ENCODE data around the gene STX8.
A peak's percentile ranks its signal among the peaks of the same experiment; 100 is the strongest.

Gene STX8

GRCh38 chr17:9286434-9286833 lies 289.2 kb downstream of the STX8 start:
- Mint-ChIP-seq H3K4me3 (peak overlapping the region in 1 of 3 experiments; percentile 25), H3K27me3 (ENCODE audit: low read depth) (no peaks in the 10 kb centered on the region), H3K4me1 (peaks cover 38% of the 10 kb centered on the region), H3K36me3 (ENCODE audit: low read depth) (no peaks in the 10 kb centered on the region), H3K27ac (peak overlapping the region; percentile 49 to 86 (median 82)), H3K9me3 (no peaks in the 10 kb centered on the region)
- TF ChIP-seq CTCF (IDR thresholded peaks at IDR 0.05; ENCODE audit: unreplicated experiment in 3 of 3): no peak

- H3K27me3 Mint-ChIP-seq (ENCODE audit: low read depth): no peaks in the 10 kb centered on the region
- peak overlapping the region; percentile 49 to 86 (median 82) for H3K27ac Mint-ChIP-seq
- peak overlapping the region in 1 of 3 experiments; percentile 25 for H3K4me3 Mint-ChIP-seq
- H3K36me3 Mint-ChIP-seq (ENCODE audit: low read depth): no peaks in the 10 kb centered on the region
- peaks cover 38% of the 10 kb centered on the region for H3K4me1 Mint-ChIP-seq
- no peak for TF ChIP-seq CTCF (IDR thresholded peaks at IDR 0.05; ENCODE audit: unreplicated experiment in 3 of 3)
- no peaks in the 10 kb centered on the region for H3K9me3 Mint-ChIP-seq
Observed at GRCh38 chr17:9285602-9286427, 289.8 kb downstream of the STX8 start.

- H3K27me3 Mint-ChIP-seq (ENCODE audit: low read depth): no peaks in the 10 kb centered on the region
- H3K4me1 Mint-ChIP-seq: peaks cover 36% of the 10 kb centered on the region
- no peaks in the 10 kb centered on the region for H3K9me3 Mint-ChIP-seq
- H3K27ac Mint-ChIP-seq: peak overlapping the region in 1 of 3 experiments; percentile 1
- H3K36me3 Mint-ChIP-seq (ENCODE audit: low read depth): no peaks in the 10 kb centered on the region
- TF ChIP-seq CTCF (IDR thresholded peaks at IDR 0.05; ENCODE audit: unreplicated experiment in 3 of 3): no peak
- no peak overlapping the region for H3K4me3 Mint-ChIP-seq
Observed at GRCh38 chr17:9284884-9285283, 290.7 kb downstream of the STX8 start.

DNA sequence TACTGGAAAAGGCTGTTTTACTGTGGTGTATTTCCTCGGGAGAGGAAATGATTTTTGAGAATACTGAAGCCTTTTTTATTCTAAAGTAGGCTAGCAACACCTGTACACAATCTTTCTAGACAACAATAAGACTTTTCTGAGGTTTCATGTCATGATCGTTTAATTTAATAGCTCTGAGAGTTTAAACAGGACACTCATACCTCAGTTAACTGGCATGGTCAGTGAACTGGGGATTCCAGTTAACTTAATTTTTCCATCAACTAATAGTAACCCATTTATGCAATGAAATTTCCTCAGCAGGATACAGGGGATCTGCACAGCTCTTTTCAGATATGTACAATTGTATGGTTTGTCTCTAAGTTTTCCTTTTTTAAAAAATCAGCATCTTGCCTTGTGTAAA lies 291.7 kb downstream of the STX8 start:
- peaks cover 28% of the 10 kb centered on the region for H3K4me1 Mint-ChIP-seq
- H3K27ac Mint-ChIP-seq: peak overlapping the region in 1 of 3 experiments; percentile 1
- H3K27me3 Mint-ChIP-seq (ENCODE audit: low read depth): no peaks in the 10 kb centered on the region
- TF ChIP-seq CTCF (IDR thresholded peaks at IDR 0.05; ENCODE audit: unreplicated experiment in 3 of 3): no peak
- no peaks in the 10 kb centered on the region for H3K9me3 Mint-ChIP-seq
- no peak overlapping the region for H3K4me3 Mint-ChIP-seq
- H3K36me3 Mint-ChIP-seq (ENCODE audit: low read depth): no peaks in the 10 kb centered on the region

- Mint-ChIP-seq H3K27me3 (ENCODE audit: low read depth) (no peaks in the 10 kb centered on the region), H3K36me3 (ENCODE audit: low read depth) (no peaks in the 10 kb centered on the region), H3K27ac (no peak overlapping the region), H3K4me1 (peaks cover 15% of the 10 kb centered on the region), H3K4me3 (no peak overlapping the region), H3K9me3 (no peaks in the 10 kb centered on the region)
- no peak for TF ChIP-seq CTCF (IDR thresholded peaks at IDR 0.05; ENCODE audit: unreplicated experiment in 3 of 3)
Observed at GRCh38 chr17:9279893-9280292, 295.7 kb downstream of the STX8 start.

DNA sequence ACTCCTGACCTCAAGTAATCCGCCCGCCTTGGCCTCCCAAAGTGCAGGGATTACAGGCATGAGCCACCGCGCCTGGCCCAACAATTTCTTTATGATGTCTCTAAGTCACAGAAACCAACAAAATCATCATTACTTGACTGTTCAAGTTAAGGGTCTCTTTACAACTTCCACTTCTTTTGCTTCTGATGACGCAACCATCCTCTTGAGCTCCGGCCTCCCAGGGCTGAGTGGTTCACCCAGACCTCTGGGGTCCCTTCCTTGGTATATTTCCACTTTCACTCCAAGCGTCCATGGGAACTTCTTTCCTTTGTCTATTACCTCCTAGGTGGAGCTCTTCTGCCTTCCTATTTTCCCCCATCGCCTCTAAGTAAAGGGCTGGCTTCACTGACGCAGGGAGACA lies 300.6 kb downstream of the STX8 start:
- Mint-ChIP-seq H3K27ac (peak overlapping the region in 1 of 3 experiments; percentile 27), H3K4me1 (peaks cover 33% of the 10 kb centered on the region), H3K27me3 (ENCODE audit: low read depth) (peaks cover 7% of the 10 kb centered on the region), H3K4me3 (no peak overlapping the region), H3K36me3 (ENCODE audit: low read depth) (no peaks in the 10 kb centered on the region), H3K9me3 (no peaks in the 10 kb centered on the region)
- no peak for TF ChIP-seq CTCF (IDR thresholded peaks at IDR 0.05; ENCODE audit: unreplicated experiment in 3 of 3)

All from nephron (organoid).